BE2C (cell line): Measurements from ENCODE around the gene DUS1L.
A peak's percentile ranks its signal among the peaks of the same experiment; 100 is the strongest.

ENCODE experiments used
- DNase-seq: peaks from one replicate; pipeline ENCODE4 v3.0.0-alpha.2; 2020
- H3K27me3 ChIP-seq: fragments of 250-450 bp; sonication (Bioruptor Pico); 2 replicates; pipeline ENCODE4 v1.5.1; 2020; ENCODE audit warnings: mild to moderate bottlenecking
- H3K36me3 ChIP-seq: fragments of 250-450 bp; sonication (Bioruptor Pico); 2 replicates; pipeline ENCODE4 v1.5.1; 2020; ENCODE audit warnings: mild to moderate bottlenecking
- H3K4me1 ChIP-seq: fragments of 250-450 bp; sonication (Bioruptor Pico); 2 replicates; pipeline ENCODE4 v1.5.1; 2020
- H3K4me3 ChIP-seq: 2 replicates; pipeline ENCODE4 v1.5.1; 2011; ENCODE audit warnings: low read depth, low read length
- H3K9me3 ChIP-seq: fragments of 250-450 bp; sonication (Bioruptor Pico); 2 replicates; pipeline ENCODE4 v1.5.1; 2020
- CTCF ChIP-seq: IDR thresholded peaks from 2 replicates; pipeline ENCODE4 v1.5.1; 2012; ENCODE audit warnings: mild to moderate bottlenecking, low read depth, low read length

Gene DUS1L

DNA sequence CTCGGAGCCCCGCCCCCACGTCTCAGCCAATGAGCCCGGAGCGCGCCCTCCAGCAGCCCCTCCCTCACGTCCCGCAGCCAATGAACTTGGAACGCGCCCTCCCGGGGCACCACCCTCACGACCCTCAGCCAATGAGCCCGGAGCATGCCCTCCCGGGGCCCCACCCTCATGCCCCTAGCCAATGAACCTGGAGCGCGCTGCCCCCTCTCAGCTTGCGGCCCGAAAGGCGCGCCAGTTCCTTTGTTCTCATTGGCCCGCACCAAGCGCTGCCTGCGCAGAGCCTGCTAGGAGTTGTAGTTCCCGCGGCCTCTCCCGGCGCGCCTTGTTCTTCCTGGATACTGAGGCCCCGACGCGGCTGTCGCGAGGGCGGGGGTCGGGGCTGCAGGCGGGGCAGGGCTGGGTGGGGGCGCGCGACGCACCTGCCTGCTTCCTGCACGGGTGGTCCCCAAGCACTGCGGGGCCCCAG lies 42.6 kb downstream of the DUS1L start, which contains the start of gene LRRC45:
LRRC45 (plus strand) TSS at position 325 of the 466 bp plus-strand sequence. CDS start 339 bp downstream, outside the sequence.
- H3K36me3 ChIP-seq, result peaks cover 4% of the 10 kb centered on the region; the same call in 1 of the 2 replicates
- no peaks in the 10 kb centered on the region for H3K9me3 ChIP-seq
- no peak for TF ChIP-seq CTCF

DNA sequence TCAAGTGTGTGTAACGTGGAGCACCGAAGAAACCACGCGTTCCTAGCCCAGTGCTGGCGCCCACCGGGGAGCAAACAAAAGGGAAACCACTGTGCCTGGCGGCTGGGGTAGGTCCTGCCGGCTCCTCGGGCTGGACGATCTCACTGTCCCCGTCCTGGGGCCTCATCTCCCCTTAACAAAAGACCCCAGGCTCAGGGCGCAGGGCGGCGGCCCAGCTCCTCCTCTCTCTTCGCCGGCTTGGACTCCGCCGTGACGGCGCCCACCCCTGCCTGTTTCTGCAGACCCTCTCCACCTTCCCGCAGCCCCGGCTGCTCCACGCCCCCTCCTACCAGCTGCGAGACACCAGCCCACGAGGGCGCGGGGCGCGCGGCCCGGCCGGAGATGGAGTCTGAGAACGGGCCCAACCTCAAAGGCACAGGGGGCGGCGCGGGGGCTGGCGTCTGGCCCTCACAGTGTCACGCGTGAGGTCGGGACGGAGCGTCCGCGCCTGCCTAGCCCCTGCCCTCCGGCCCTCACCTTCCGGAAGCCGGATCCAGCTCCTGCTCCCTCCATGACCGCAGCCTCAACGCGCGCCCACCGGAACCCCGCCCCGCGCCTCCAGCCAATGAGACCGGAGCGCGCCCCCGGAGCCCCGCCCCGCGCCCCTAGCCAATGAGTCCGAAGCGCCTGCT lies 43.2 kb downstream of the DUS1L start, which contains the start of gene CENPX:
CENPX (minus strand) TSS at position 569 of the 671 bp plus-strand sequence; CDS start at position 552, 17 bp downstream.
- Histone ChIP-seq H3K4me3 (peak within 1 kb of the TSS; percentile 83), H3K36me3 (peaks cover 4% of the 10 kb centered on the region; the same call in 1 of the 2 replicates), H3K4me1 (peaks cover 4% of the 10 kb centered on the region), H3K27me3 (no peaks in the 10 kb centered on the region), H3K9me3 (no peaks in the 10 kb centered on the region)
- DNase-seq, result no peak
- no peak for TF ChIP-seq CTCF

More for the DNA sequence above, 42.6 kb downstream of the DUS1L start, which contains the start of gene LRRC45:
- peaks cover 4% of the 10 kb centered on the region for H3K4me1 ChIP-seq
- DNase-seq, result peak; percentile 100
- H3K27me3 ChIP-seq, result no peaks in the 10 kb centered on the region
- H3K4me3 ChIP-seq, result peak within 1 kb of the TSS; percentile 83

DNA sequence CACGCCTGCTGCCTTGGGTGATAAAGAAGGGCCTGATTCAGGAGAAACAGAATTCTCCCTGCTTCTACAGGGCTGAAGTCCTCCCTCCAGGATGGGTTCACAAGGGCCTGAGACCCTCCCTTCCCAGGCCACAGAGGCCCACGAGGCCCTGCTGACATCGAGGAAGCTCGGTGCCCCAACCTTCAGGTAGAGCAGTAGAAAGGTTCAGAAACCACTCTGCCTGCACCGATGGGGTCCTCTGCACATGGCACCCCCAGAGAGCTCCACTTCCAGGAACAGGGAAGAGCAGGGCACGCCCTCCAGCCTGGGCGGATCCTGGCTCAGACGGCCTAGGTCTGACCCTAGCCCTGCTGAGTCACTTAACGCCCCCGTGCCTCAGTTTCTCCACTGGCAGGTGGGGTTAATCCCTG lies 43.7 kb downstream of the DUS1L start:
- Histone ChIP-seq H3K36me3 (peaks cover 4% of the 10 kb centered on the region; the same call in 1 of the 2 replicates), H3K9me3 (no peaks in the 10 kb centered on the region), H3K4me3 (peak overlapping the region; percentile 80), H3K27me3 (no peaks in the 10 kb centered on the region), H3K4me1 (peaks cover 4% of the 10 kb centered on the region)
- TF ChIP-seq CTCF, result no peak
- DNase-seq, result no peak

GRCh38 chr17:82021107-82021899 lies 44.3 kb downstream of the DUS1L start:
- H3K4me1 ChIP-seq, result peaks cover 4% of the 10 kb centered on the region
- DNase-seq, result peak; percentile 88

DNA sequence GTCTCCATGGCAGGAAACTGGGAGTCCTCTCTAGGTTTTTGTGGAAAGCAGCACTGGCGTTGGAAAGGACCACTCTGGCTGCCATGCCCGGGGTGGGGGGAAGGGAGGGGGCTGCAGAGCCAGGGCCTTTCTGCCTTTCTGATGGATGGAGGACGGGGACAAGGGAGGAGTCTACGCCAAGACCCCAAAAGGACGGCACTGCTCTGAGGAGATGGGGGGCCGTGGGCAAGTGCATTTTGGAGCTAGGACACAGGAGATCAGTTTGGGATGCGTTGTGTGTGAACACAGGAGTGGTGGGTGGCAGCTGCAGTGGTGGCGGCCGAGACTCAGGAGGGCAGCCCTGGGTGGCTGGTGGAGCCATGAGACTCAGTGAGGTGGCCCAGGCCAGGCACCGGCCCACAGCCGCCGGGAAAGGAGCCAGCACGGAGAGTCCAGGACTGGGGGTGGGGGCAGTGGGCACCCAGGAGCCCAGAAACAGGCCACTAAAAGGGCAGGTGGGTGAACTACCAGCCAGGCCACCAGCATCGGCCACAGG lies 45.0 kb downstream of the DUS1L start:
- Histone ChIP-seq H3K36me3 (peaks cover 4% of the 10 kb centered on the region; the same call in 1 of the 2 replicates), H3K9me3 (no peaks in the 10 kb centered on the region), H3K4me3 (no peak overlapping the region), H3K4me1 (peaks cover 4% of the 10 kb centered on the region), H3K27me3 (no peaks in the 10 kb centered on the region)
- TF ChIP-seq CTCF, result no peak
- DNase-seq, result no peak

More at GRCh38 chr17:82021107-82021899, 44.3 kb downstream of the DUS1L start:
- Histone ChIP-seq H3K27me3 (no peaks in the 10 kb centered on the region), H3K9me3 (no peaks in the 10 kb centered on the region), H3K36me3 (peaks cover 4% of the 10 kb centered on the region; the same call in 1 of the 2 replicates), H3K4me3 (peak overlapping the region; percentile 80)
- TF ChIP-seq CTCF, result peak; percentile 93
